GM19324 (cell line): ENCODE results near the gene MYH9.

ENCODE experiments used
- ATAC-seq: cut with Tn5 transposase; IDR thresholded peaks from one replicate; pipeline ENCODE4 v1.9.1; 2021; ENCODE audit warnings: mild to moderate bottlenecking, moderate library complexity; ENCODE audit not compliant: unreplicated experiment, low FRiP score

Gene MYH9

DNA sequence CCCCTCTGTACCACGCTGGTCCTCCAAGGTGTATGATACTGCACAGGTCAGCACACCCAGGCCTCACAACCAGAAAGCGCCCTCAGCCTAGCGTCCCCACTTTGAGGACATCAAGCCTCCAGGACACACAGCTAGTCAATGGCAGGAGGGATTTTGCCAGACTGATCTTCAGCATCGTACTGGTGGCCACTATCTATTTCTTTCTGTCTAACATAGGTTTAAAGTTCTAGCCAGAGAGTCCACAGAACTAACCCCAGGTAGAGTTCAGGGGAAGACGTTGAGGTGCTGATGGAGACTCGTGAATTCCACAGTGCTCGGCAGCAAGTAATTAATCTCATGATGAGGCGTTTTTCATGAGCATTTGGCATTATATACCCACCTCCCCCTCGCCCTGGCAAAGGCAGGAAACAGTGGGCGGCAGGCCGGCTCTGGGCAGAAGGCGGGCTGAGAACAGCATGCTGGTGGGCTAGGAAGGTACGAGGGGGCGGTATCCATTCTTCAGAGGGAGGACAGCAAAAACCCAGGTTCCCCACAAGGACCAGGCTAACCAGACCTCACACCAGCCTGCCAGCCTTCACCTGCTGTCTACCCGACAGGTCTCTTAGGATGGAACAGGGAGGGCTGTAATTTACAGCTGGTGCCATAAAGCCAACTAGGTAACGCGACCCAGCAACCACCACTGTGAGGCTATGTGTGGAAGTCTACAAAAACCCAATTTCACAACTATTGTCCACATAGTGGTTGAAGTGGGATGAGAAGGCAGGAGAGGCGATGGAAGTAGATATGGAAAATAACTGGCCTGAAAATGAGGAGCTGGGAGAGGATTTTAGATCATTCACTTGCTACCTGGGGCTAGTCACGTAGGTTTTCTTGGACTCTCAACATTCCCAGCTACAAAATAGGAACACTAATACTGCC lies 18.5 kb downstream of the MYH9 start:
- ATAC-seq, result no peak

DNA sequence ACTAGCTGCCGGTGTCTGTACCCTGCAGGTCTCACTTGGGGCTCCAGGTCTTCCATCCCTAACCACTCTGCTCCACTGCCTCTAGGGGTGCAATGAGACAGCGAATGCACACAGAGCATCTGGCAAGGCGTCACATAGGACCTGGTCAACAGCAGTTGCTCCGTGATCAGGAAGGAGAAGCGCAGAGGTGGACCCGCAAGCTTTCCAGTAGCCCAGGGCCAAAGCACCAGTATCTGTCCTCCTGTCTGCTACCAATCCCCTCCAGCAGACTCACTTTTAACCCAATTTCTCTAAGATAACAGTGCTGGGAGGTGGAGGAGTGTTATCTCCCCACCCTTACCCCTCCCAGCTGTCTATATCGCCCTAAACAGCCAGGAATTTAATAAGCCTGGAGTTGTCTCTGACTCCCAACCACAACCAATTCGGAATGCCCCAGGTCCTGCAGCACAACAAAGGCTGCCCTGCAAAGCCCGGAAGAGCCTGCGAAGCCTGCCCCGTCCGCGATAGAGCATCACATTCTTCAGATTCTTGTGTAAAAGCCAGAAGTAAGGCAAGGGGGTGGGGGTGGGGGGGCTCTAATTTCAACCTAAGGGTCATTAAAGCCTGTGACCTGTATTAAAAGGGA lies 19.3 kb downstream of the MYH9 start:
- no peak for ATAC-seq

DNA sequence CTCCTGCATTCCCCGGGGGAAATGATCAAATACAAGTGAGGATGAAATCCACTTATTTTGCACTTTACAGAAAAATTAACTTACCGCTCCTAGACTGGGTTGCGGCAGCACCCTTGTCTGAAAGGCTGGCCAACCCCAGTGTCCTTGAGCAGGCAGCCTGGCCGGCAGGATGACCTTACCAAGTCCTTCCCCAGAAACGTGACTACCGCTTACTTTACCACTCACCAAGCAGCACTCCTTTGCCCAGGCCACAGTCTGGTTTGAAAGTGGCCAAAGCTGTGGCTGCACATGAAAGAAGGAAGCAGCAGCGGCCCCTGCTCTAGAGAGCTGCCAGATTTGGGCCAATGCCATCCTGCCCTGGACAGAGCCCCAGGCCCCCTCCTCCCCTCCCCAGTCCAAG lies 20.3 kb downstream of the MYH9 start:
- ATAC-seq, result no peak

DNA sequence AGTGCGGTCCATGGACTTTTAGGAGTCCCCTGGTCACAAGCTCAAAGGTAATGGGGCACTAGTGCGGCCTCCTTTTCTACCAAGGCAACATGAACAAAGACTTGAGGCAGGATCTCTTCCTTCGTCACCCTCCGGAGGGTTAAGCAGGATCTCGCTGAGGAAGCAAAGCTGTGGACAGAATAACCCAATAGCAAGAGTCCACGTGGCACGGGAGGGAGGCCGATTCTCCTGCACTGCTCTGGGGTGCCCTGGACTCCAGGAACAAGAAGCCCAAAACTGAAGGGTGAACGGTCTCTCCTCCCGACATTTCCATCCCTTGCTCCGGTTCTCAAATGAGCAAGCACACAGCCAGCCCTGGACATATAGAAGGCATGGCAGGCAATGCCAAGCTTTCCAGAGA lies 20.7 kb downstream of the MYH9 start:
- no peak for ATAC-seq

DNA sequence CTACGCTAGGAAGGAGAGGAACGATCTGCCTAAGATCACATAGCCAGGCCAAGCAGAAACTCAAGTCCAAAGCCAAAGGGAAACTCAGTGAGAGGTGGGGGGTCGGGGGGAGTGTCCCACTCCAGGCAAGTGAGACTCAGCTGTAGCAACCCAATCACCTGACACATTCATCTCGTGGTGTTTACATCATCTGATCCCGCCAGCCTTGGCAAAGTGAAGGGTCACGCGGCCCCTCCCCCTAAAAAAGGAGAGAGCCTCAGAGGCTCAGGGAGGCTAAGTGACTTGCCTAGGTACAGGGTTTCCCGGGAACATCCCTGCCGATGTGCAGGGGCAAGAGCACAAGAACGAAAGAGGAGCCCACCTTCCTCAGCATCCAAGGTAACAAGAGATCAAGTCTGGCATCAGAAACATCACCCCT lies 21.5 kb downstream of the MYH9 start:
- no peak for ATAC-seq

DNA sequence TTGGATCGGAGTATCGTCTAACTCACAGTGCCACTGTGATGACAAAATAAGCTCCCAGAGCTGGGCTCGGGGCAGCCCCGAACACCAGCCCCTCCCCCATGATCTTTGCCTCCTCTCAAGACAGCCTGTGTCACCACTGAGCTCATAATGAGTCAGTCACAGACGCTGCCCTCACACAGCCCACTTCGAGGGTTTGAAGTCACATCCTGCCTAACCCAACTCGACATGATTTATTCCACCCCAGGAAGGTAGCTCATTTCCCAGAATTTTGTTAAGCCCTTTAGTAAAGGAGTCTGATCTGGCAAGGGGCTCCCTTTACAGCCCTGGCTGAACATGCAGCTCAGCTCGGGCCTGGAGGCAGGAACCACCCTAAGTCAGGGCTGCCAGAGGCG lies 22.8 kb downstream of the MYH9 start:
- ATAC-seq, result no peak

DNA sequence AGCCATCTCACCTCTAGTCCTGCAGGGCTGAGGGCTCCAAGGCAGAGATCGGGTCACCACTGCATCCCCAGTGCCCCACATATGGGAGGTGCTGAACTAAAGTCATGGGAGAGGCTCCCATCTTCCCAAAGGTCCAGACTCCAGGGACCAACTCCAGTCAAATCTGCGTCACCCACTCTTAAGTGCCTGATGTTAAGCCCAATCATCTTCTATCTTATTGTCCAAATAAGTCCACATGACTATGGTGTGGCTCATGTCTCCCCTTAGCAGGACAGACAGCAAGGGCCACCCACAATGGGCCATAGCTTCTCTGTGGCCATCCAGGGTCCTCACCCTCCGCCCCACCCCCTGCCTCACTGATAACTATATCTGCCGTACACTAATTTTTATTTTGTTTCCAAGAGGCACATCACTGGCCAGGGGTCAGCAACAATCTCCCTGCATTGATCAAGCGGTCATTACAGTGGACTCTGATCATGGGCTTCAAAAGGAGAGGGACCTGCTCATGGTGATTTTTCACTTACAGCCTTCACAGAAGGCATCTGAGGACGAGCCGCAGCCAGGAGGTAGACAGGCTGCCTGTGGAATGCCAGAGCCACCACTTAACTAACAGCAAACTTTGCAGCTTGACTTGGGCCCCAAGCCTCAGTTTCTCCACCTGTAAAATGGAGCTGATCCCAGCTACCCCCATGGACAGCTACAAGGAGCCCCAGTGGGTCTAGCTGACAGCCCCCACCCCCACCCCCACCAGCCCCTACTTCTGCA lies 23.3 kb downstream of the MYH9 start:
- no peak for ATAC-seq

DNA sequence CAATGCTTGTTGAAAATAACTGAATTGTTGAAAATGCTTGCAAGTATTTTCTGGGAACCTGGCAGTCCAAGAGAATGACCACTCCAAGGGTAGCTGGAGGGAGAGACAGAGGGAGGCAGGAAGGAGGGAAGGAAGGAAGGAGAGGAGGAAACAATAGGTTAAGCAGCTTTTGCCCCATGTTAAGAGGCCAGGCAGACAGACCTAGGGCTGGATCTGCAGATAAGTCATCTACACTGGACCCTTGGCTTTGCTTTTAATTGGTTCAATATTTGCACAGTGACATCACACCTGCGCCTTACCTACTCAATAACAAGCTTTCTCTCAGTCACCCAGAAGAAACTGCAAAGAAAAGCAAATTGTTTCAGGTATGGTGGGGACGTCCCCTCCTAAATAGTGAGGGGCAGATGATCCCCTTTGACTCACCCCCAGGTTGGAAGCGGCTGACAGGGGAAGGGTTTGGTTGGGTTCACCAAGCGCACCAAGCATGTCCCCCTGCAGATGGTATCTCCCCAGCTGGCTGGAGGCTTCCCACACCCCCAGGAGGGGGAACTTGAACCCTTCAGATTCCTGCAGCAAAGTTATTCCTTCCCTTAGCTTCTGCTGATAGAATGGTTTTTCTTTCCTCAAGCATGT lies 24.3 kb downstream of the MYH9 start:
- ATAC-seq, result no peak

DNA sequence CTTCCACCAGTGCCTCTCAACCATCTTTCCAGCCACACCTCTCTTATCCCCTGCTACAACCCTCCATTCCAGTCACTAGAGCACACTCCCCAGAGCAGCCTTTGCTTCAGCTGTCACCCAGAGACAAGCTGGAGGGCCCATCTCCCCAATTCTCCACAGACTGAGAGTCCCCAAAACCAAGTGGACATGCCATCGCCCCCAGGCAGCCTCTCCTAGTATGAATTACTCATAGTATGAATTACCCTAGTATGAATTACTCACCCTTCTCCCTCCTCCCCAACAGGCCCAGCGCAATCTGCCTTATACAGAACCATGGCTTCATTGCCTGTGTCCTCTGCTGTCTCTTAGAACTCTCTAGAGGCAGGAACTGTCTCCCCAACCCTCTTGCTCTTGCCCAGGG lies 24.8 kb downstream of the MYH9 start:
- no peak for ATAC-seq

DNA sequence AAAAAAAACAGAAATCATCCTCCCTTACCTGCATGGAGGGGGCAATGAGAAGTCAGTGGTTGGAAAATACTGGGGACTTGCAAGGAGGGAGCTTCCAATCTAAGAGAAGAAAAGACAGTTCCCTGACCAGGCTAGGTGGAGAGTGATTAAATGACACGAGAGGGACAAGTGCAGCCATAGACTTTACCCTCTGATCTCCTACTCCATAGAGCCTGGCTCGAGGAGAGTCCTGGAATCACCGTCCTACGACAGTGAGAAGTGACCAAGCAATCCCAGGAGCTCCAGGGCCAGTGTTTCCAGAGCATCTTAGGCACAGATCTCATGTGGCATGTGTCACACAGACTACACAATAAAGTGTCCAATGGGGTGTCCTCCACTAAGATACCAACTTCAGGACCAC lies 25.7 kb downstream of the MYH9 start:
- ATAC-seq, result no peak

DNA sequence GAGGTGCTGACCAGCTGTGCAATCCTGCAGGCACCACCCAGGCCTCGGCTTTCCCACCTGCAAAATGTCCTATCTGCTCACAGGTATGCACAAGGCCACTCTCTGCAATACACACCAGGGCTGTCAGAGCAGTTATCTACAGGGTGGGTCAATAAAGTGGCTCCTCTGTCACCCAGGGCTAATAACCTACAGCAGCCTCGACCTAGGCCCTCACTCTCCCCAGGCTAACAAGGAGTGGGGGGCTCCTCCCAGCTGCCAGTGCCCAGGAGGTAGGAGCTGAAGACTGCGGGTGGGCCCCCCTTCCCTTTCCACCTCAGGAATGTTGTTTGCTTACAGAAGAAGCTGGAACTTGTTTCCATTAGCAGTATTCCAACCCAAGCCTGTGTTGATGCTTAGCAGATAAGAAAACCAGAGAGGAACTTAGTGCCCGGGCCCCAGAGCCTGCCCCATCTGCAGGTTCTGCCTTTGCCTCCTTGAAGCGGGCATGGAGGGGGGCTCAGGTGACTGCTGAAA lies 26.8 kb downstream of the MYH9 start:
- no peak for ATAC-seq

DNA sequence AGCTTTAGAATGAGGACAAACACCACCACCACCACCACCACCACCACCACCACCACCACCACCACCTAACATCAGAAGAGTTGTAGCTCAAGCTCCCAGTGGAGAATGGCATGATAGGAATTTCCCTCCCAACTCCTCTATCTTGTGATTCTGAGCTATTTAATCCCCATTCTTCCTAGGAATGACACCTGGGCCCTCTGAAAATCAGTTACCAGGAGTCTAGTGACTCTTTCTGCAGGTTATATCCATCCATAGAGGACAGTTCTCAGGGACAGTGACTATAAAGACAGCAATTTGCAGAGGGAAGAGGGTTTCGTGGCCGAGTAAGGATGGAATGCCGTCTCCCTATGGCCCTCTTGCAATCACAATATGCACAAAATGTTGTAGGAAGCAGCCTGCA lies 27.8 kb downstream of the MYH9 start:
- ATAC-seq, result no peak

DNA sequence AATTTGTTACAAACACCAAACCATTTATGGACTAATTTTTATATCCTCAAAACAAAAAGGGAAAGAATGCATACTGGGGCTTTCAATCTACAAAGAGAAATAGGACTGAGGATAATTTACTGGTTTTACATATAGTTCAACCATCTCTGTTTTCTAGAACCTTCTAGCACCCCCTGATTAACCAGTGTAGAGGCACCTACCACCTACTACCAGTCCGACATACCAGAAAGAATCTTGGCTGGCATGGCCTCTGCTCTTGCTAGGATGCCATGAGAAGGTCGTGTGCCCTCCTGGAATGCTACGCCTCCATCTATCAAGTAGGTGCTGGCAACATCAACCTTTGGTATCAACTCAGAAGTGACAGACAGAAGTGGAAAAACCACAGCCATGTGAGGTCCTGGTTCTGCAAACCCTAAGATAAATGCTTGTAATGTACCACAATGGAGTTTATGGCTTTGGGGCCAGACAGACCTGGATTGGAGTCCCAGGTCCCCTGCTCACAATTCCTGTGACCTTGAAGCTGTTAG lies 28.2 kb downstream of the MYH9 start:
- no peak for ATAC-seq

DNA sequence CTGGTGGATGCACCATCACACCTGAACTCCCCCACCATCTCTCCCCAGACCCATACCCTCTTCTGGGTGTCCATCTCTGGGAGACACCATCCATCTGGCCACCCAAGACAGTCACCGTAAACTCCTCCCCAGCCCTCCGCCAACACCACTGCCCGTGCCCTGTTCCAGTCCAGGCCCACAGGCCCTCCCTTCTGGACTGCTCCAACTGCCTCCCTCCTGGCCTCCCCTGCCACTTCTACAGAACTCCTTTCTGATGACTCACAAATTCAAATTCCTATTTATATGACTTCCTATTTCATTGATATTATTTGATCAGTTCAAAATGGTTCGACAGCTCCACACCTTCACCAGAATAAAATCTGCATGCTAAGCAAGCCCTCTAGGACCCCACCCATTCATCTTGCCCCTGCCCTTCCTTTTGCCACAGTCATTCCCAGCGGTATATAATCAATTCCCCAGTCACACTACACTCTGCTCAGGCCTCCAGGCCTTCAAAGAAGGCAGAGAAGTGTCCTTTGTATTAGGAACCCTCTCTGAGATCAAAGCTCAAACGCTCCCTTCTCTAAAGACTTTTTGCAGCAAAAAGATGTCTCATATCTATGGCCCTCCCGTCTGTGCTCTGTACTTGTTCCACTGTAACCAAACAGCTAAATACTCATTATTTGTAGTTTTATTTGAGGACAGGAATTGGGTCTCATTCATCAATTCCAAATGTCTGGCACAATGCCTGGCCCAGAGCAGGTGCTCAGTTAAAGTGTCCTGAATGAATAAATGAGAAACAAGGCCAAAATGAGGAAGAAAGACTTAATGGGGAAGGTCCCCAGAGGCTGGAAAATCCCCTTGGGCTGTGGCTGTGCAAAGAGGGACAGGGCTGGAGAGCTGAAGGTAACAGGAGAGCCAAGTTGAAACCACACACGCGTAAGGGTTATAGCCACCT lies 29.0 kb downstream of the MYH9 start:
- ATAC-seq, result no peak

DNA sequence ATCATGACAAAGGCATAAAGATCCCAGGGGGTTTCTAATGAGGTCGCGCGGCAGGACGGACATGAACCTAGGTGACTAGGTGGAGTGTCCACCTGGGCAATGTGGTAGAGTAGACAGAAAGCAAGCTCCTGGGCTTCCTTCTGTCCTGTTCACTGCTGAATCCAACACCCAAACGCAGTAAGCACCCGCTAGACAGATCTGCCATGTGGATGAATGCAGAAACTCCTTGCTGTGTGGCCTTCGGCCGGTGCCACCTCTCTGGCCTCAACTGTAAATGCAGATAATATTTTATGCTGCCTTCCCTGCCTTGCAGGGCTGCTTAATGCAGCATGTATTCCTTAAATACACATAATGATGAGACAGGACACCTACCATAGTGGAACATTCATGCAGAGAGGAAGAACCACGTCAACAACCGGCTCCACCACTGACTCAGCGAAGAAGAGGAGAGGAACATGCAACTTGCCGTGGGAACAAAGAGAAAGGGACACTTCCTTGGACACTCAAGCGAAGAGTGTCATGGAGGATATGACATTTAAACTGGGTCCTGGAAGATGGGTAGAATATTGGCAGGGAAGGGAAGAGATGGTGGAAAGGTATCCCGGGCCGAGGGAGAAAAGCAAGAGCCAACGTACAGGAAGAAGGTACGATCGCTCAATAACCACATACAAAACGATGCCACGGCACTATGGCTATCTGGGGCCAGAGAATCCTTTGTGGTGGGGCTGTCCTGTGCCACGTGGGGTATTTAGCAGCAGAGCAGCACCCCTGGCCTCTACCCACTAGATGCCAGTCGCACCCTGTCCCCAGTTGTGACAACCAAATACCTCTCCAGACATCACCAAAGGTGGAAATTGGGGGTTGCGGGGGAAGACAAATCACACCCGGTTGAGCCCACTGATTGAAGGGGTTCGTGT lies 30.8 kb downstream of the MYH9 start:
- no peak for ATAC-seq

DNA sequence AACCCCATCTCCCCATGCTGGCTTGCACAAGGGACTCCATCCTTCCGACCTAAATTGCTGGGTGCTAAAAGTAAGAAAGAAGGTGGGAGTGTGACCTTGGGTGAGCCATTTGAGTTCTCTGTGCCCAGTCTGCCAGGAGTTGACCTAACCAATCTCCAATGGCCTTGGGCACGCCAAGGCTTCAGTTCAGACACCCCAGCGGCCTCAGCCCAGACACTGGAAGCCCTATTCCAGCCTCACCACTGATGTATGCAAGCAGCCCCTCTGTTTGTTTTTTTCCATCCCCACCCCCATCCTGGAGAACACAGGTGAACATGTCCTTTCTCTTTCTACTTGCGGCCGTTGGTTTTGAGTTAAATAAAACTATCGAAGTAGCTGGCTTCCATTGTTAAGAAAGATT lies 31.9 kb downstream of the MYH9 start:
- ATAC-seq, result no peak

DNA sequence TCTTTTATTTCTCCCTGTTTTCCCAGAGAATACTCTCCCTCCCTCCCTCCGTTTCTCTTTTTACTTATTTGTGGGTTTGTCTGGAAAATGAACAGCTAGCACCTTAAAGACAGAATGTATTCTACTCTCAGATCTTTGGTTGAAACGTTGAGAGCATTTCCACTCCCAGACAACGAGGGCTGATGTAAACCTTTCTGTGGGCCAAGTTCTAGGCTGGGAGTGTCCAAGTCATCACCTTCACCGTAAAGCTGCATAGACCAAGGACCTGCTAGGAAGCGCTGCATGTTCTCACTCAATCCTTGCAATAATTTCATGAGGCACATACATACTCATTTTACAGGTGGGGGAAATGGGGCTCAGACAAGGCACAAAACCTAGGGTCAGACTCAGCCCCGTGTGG lies 32.4 kb downstream of the MYH9 start:
- ATAC-seq, result no peak

DNA sequence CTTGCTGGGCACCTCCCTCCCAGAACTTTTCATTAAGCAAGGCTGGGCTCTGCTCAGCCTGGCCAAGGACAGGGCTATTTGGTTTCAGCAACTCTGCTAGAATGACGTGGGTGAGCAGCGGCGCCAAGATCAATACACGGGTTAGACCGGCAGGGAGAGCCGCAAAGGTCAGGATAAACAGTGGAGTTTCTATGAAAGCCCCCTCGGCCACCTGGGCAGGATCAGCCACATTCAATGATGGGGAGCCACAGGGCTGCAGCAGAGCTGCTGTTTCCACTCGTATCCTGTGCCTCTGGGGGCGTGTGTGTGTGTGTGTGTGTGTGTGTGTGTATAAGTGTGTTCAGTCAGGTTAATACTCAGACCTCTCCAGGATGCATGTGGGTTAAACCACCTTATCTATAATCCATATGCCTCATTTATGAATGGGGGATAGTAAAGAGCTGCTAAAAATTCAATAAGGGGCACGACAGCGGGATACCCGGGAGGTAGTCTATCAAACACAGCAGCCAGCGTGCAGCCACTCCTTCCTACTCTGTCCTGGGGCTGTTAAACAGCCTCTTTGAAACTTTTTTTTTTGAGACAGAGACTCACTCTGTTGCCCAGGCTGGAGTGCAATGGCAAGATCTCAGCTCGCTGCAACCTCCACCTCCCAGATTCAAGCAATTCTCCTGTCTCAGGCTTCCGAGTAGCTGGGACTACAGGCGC lies 34.8 kb downstream of the MYH9 start:
- no peak for ATAC-seq
